Iris pigment epithelial cell (primary cell): Measurements from ENCODE around the gene FBXO15.
A peak's percentile ranks its signal among the peaks of the same experiment; 100 is the strongest.

ENCODE experiments used
- DNase-seq: peaks from one replicate; pipeline ENCODE4 v3.0.0-alpha.2; 2011; ENCODE audit warnings: low read depth

The FBXO15 gene, protein sequence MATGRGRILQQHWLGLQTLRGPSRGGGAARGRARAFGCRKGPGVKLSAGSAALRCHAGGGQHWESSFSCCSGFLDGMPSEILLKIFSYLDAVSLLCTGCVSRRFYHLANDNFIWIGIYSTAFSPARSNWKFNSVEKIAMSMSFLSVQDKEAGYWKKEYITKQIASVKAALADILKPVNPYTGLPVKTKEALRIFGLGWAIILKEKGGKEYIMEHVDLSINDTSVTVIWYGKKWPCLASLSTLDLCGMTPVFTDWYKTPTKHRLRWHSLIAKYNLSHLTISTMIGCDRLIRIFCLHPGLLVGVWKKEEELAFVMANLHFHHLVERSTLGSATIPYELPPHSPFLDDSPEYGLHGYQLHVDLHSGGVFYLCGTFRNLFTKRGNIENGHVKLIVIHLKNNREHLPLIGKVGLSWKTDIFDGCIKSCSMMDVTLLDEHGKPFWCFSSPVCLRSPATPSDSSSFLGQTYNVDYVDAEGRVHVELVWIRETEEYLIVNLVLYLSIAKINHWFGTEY

DNA sequence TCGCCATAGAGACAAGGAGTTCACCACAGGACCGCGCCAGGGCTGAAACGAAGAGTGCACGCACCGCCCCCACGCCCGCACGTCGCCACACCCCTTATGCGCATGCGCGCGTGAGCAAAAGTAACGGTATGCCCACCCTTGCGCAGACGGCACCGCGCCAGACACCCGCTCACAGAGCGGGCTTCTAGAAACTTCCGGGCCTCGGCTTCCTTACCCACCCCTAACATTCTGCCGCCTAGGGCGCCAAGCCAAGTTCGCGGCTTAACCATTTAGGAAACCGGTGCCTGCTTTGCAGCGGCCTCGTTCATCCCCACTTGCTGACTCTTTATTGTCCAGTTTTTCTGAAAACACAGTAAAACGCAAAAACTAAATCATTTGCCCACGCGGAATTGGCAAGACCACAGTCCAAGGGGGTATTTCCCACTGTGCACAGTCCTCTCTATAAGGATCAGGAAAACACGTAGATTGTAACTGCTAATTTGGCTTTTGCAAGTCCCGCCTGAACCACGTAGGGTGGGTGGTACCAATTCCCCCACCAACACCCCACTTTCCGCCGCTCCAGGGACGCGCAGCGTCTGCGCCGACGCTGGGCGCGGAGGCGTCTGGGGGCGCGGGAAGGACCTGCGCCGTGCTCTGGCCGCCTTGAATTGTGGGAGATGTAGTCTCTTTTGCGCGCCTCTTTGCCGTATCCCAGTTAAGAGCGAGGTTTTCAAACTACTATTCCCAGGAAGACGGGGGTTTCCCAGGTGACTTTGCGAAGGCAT, at the start of gene FBXO15, which contains the start of gene TIMM21:
TSS of gene FBXO15 (minus strand) at position 56 of the 764 bp plus-strand sequence. CDS start at position 7, 49 bp downstream.
TSS of gene TIMM21 (plus strand) at position 745 of the 764 bp plus-strand sequence. CDS start 286 bp downstream, outside the sequence.
- peak; percentile 98 for DNase-seq

DNA sequence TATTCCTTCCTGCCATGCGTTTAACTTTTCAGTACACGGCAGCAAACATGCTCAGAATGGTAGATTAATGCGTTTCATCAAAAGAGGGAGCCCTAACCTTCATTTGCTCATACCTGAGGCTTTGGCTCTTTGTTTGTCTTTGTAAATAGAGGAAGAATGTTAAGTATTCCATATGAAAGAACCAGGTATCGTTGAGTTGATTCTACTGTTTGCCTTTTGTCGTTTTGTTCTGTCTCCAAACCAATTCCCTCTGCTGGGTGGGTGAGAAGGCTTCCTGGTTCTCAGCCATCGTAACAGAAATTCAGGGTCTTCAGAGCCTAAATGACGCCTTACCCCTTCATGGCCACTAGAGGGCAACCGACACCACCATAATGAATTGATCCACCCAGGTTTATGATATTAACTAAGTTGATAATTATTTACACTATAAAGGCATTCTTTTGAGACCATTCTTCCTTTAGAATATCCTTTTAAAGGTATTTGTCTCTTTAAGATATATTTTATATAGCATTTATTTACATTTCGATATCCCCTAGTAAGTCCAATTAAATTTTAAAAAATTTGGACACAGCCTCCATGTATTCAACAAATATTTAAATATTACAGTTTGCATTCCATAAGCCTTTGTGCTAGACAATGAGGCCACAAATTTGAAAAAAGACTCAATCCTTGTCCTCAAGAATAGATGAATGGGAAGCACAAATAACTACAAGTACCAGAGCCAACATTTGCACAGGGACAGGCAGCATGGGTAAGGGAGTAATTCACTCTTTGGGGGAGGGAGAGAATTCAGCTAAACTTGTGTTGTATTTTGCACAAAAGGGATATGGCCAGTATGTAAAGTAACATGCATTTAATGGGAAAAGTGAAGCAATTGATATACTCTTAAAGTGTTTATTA, 48.8 kb upstream of the FBXO15 start:
- peak; percentile 67 for DNase-seq

DNA sequence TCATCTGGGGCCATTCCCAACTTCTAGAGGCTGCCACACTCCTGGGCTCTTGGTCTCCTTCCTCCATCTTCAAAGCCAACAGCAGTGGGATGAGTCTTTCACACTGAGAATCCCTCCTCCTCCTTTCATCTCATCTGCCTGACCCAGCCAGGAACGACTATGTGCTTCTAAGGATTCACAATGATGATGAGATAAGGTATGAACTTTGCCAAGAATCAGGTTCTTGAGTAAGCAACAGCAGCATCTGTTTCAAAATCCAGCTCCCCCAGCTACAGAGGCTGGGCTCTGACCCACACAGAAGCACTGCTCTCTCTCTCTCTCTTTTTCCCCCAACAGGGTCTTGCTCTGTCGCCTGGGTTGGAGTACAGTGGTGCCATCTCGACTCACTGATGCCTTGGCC, 47.1 kb upstream of the FBXO15 start:
- peak; percentile 24 for DNase-seq

DNA sequence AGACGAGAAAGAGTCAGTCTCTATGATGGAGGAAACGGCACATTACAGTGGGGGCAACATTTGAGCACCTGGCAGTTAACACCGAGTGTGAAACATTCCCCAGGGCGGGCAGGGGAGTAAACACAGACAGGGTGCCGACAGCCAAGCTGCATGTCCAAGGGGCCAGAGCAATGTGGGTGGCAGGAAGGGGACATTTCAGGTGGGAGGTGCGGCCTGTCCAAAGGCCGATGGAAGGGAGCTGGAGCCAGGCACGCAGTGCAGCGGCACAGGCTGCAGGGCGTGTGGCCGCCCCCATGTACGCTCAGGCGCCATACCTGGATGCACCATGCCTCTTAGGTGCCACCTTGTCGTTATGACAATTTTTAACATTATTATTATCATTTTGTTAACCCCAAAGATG, 43.9 kb upstream of the FBXO15 start:
- no peak for DNase-seq

DNA sequence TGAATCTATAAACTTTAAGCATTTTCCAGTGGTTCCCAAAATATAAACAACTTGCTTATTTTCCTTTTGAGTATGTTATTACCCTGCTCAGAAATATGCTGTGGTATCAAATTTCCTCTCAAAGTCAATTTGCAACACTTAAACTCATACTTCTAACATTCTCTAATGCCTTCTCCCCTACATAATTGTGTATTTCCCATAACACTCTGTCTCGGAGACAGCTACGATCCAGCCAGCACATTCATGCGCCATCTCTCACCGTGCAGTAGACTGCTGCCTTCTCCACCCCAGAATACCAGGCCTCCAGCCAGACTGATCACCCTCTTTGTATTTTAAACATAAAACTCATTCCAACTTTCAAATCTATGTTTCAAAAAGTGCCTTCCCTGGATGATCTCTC, 42.5 kb upstream of the FBXO15 start:
- peak; percentile 74 for DNase-seq

DNA sequence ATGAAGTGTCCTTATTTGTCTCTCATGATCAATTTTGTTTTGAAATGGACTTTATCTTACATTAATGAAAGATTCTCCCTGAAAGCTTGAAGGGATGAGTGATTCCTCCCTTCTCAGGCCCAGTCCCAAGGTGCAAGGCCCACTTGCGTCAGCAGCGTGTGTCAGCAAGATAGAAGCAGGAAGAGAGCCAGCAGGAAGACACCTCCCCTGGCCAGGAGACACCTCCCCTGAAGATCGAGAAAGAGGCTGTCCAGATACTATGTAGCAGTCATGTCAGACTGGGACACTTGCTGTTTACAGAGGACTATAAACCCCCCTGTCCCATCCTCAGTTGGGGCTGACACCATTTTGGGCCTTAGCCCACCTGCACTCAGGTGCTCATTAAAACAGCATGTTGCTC, 39.0 kb upstream of the FBXO15 start:
- no peak for DNase-seq

DNA sequence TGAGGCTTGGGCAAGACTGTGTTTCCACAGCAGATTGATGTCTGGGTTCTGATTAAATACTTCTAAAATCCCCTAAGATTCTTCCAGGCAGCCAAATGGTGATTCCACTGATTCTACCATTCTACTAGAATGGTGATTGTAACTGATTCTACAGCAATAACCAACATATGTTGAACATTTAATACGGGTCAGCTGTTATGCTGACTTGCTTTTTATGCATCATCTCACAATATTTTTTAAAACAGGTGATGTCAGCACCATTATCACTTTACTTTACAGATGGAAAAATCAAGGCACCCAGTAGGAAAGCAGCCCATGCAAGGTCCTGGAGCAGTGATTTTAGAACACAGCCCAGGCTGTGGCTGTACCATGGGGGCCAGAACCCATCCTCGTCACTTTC, 38.2 kb upstream of the FBXO15 start:
- DNase-seq = no peak

DNA sequence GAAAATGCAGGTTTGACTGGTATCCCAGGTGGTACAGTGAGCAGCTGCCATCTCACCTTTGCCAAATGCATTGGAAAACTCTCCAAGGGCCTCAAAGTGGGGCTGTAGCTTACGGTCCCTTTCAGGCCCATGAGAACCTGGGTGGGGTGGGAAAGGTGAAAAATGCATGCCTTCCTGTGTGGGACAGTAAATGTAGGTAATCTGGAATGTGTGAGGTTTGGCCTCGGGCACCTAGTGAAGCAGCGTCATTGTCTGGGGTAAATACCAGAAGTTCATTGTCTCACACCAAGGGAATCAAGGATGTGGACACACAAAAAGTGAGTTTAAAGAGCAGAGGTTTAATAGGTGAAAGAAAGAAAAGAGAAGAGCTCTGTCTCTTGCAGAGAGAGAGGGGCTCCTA, 37.2 kb upstream of the FBXO15 start:
- no peak for DNase-seq

DNA sequence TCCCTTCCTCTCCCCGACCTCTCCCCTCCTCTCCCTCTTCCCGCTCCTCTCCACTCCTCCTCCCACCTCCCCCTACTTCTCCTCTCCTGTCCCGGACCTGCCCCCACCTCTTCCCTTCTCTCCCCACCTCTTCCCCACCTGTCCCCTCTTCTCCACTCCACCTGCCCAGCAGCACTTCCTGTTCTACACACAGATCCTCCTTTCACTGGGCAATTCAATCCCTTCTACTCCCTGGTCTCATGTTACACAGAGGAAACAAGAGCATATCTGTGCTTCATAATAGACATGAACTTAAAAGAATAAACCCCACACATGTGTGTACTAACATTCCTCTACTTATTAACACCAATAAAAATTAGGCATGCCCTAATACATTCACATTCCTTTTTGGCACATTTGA, 35.5 kb upstream of the FBXO15 start:
- DNase-seq = no peak

DNA sequence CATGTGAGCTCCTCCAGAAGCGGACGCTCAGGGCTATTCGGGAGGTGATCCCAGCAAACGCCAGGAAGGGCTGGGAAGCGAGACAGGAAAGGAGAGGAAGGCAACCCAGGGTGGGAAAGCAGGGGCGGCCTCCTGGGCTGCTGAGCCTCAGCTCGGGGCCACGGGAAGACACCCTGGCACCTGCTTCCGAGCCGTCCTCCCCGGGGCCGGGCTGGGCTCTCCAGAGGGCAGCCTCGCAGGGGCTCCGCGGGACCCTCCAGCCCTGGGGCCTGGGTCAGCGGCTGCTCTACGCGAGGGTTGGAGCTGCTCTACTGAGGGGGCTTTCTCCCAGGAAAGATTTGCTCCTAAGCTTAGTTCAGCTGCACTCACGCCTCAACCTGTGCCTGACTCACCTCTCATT, 34.7 kb upstream of the FBXO15 start:
- DNase-seq = no peak

DNA sequence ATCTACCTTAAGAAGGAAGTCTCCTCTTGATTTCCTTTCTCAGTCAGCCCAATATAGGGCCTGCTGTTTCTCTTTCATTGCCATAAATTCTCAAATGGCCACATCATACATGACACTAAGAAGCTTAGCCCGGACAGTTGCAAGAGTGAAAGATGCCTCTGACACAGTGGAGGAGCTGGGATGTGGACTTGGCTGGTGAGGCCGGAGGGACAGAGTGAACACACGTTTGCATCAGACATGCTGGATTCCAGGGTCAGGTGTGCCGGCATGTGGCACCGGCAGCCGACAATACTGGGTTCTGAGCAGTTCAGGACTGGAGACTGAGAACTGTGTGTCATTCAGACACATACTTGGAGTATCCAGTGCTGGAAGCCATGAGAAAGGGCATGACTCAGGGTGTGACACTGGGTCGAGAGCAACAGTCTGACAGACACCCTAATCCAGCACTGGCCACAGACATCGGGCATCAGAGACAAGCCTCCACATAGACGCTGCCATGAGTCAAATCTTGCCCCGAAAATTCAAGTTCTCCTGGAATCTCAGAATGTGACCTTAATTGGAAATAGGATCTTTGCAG, 32.1 kb upstream of the FBXO15 start:
- no peak for DNase-seq

DNA sequence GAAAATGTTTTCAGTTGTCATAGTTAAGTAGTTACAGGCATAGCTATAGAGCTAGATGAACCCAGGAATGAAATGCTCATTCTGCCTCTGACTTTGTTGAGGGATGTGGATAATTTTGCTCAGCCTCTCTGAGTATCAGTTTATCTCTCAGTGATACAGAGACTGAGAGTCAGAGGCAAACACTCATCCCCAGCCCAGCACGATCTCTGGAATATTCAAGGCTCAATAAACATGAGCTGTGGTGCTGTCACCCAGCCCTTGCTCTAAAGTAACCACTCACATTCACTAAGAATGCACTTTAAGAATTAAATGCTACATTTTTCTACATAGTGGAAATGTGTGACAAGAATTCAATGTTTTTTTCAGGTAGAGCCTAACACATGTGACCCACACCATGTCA, 31.2 kb upstream of the FBXO15 start:
- DNase-seq = no peak

DNA sequence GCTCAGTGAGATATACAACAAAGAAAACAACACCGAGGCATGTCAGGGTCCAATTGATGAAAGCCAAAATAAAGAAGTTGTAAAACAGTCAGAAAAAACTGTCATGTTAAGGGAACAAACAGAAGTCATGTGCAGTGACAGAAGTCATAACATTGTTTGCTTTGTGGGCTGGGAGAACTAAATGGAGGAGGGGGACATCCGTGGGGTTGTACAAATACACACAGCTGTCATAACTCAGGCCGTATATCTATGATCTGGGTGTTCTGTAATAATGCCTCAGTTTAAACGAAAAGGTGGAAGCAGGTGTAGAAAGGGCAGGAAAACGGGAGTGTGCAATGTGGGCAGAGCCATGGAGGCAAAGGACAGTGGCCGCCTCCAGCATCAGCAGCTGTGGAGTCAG, 28.0 kb upstream of the FBXO15 start:
- DNase-seq = no peak

DNA sequence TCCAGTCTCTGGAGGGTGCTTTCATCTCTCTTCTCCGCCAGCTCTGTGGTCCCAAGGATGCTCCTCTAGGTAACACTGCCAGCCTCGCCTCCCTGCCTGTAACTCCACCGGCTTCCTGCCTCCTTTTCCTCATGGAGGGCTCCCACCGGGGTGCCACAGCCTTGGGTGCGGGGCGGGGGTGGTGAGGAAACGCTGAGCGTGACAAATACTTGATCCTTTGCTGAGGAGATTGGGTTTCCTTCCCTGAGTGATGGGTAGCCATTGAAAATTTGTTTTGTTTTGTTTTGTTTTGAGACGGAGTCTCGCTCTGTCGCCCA, 25.8 kb upstream of the FBXO15 start:
- no peak for DNase-seq

DNA sequence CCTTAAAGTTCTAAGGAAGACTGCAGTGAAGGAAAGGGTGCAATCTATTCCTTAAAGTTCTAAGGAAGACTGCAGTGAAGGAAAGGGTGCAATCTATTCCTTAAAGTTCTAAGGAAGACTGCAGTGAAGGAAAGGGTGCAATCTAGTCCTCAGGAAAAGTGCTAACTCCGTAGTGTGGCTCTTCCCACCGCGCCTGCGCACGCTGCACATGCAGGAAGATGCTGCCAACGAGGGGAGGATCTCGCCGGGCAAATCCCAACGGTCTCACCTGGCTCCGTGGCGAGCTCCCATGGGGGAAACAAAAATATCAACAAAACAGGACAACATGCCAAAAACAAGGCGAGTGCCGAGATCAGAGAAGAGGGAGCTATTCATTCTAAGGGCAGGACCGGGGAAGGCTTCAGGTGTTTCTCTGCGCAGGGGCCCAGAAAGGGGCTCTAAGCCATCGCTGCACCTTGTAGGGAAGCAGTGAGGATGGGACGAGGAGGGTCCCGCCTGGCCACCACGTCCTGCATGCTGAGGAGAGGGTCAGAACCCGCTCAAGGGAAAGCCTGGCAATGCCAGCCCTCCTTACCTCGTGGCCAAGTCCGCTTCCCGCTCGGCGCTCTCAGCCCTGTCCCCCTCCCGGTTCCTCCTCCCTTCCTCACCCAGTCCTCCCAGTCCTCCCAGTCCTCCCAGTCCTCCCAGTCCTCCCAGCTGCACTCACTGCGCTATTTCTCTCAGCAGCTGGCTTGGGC, 25.2 kb upstream of the FBXO15 start:
- DNase-seq = no peak

DNA sequence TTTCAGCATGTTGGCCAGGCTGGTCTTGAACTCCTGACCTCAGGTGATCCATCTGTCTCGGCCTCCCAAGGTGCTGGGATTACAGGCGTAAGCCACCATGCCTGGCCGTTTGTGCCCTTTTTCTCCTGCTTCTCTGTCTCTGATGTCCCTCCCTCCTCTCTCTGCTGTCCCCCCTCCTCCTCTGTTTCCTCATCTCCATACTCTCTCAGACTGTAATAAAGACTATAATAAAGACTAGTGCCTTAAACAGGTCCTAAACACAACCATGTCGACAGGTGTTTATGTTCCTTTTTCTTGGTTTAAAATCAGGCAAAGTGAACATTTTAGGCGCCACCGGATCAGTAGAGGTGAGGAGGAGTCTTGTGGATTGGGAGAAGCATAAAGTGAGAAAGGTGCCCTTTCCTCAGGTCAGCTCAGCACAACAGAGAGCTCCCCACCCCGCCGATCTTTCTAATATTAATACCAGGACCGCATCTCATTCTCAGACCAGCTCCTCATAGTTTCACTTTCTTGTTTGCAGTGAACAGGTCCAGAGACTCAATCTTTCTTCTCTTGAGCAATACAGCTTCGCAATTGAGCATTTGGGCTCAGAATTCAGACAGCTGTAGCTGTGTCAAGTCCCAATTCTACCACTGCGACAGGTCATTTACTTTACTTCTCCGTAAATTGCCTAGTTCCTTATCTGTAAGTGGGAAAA, 24.4 kb upstream of the FBXO15 start:
- DNase-seq = no peak

DNA sequence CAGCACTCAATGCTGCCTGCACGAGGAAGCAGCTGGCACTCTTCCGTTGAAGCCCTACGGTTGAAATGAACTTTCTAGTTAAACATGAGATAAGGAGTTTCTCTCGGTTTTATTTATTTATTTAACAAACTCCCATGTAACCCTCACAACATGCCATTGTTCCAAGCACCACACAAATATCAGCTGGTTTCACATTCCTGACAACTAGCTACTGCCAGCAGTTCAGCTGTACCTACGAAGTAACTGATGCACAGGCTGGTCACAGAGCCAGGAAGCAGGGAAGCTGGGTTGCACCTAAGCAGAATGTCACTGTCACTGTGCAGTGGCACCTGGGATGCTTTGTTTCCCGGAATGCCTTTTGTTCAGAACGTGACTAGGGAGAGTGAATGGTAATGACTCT, 18.8 kb upstream of the FBXO15 start:
- DNase-seq = no peak

DNA sequence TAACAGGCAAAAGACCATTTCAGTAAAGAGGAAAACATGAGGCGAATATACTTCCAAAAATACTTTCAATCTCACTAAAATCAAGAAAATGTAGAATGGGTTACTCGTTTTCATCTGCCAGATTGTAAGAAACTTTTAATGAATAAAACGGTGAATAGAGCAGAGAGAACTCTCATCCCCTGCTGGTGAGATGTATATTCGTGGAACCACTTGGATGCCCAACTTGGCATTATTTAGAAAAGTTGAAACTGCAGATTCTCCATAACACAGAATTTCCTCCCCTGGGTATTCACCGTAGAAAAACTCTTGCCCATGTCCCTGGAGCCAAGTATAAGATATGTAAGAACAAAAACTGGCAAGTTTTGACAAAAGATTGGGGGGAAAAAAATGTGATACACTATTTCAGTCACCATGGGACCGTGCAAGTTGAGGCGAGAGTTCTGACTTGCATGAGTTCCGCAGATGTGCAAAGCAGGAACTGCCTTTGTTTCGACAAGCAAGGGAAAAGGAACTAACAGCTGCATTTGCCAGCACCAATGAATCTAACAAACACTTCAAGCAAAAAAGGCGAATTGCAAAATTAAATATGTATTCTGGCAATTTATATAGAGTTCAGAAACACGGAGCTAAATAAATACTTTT, 15.5 kb upstream of the FBXO15 start:
- no peak for DNase-seq

DNA sequence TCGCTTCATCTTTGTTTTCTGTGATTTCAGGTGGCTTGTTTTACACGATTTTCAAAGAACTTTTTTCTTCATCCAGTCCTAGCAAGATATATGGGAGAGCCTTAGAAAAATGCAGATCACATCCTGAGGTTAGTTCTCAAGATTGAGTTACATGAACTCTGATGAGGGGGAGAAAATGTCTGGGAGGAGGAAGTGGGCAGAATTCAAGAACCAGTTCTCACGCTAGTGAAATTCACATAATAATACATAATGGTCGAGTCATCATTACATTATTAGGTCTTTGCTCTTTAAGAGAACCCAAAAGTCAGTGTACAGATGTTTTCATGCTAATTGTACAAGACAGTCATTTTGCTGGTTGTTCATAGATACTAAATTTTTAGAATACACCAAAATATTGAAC, 7.6 kb upstream of the FBXO15 start:
- no peak for DNase-seq

DNA sequence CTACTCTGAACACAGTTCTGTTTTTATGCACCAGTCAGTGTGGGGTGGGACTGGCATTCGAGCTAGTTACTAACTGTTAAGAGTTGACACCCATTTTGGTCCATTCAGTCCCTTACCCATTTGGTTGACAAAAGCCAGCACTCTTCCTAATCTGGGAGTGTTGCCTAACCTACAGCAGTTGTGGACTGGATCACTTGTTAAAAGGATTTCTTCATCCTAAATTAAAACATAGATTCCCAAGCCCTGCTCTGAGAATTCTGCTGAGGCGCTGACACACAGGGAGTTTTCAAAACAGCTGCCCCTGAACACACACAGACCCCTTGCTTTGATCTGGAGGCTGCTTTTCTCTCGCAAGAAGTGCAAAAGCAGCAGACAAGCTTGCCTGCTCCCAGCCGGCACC, 7.1 kb upstream of the FBXO15 start:
- DNase-seq = no peak
